Glomerular endothelial cell (primary cell): ENCODE measurements around the gene LRRC34. TPM values are rescaled to one million over a fixed set of nuclear protein-coding genes. Genes with fewer than 3 reads are reported as not detected.

Experiments used
- DNase-seq: peaks from one replicate; pipeline ENCODE4 v3.0.0-alpha.2; 2011; ENCODE audit warnings: low read depth, low spot score; ENCODE audit errors: extremely low read depth
- total RNA-seq: library from RNA; depleted of rRNA; stranded (reverse); fragments of >200 nt; gene quantifications from 2 replicates; pipeline ENCODE4 v1.2.3, GENCODE V29; 2015

Gene LRRC34
- total RNA-seq, 1 donor from 2014 or later, result 2.6 TPM

- DNase-seq, result no peak
Observed at GRCh38 chr3:169815590-169816150, 3.0 kb upstream of the LRRC34 start.

GRCh38 chr3:169813757-169814517 is 1.2 kb upstream of the LRRC34 start:
- no peak for DNase-seq

DNA sequence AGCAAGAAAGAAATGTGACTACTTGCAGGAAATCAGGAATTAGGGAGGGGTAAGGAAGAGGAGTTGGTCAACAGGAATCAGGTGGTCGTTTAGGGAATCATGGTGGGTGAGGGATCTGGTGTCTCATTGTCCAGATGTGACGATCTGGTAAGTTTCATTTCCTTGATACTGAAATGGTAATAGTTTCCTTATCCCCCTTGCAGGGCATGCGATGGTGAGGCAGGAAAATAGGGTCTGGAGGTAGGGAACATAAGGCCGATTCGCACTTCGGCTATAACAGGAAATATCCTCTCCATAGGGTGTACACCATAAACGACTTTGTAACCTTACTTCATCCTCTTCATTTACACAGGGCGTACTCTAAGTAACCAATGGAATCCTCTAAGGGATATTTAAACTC is 574 bp upstream of the LRRC34 start:
- no peak for DNase-seq

GRCh38 chr3:169811631-169812331 is 923 bp downstream of the LRRC34 start:
- no peak for DNase-seq

DNA sequence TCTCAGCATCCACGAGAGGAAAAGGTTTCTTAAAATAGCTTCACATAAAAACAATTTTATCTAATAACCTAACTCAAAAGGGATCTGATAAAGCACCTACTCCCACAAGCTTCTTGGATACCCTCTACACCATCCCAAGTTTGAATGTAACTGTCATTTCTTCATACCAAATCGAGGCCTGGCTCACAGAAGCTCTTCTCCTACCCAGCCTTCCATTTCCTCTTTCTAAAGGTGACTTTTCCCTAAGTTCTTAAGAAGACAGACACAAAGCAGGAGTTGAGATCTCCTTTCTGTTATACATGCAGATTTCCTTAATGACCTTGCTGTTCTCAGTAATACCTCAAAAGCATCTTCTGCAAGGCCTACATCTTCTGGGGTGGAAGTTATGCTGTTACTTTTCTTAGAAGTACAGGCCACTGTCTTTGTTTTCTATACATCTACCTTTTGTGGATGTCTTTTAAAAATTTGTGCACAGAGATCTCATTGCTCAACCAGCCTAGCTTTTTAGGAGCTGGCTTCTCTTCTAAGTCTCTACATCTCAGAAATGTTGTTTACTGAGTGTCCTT is 3.4 kb downstream of the LRRC34 start:
- DNase-seq, result no peak

DNA sequence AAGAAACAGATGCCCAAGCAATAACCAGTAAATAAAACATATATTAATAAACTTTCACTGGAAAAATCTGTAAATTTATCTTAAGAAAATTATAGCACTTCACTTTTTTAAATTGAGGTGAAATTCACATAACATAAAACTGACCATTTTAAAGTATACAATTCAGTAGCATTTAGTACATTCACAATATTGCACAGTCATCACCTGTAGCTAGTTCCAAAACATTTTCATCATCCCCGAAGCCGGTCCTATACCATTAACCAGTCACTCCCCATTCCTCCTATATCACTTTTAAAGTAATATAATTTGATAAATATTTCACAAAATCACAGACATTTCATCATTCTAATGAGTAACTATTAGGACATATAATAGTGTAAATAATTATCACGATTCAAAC is 8.0 kb downstream of the LRRC34 start:
- DNase-seq, result no peak

DNA sequence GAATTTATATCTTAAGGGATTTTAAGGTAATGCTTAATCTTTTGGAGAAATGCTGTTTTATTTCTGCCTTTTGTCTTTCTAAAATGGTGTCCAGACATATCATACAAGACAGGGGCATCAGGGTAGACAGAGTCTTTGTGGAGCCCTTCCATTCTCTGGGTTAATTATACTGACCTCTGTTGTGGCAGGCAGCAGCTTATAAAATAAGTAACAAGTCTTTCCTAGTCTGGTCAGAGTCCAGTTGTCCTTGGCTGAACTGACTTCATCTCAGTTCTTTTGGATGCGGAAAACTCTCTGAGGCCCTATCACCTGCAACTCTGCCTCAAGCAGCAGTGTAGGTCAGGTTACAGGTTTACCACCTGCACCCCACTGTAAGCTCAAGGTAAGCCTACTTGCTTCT is 20.3 kb downstream of the LRRC34 start:
- DNase-seq, result no peak

GRCh38 chr3:169790687-169791429 is 21.8 kb downstream of the LRRC34 start:
- DNase-seq, result no peak

- DNase-seq, result no peak
Observed at GRCh38 chr3:169790219-169790618, 22.5 kb downstream of the LRRC34 start.

DNA sequence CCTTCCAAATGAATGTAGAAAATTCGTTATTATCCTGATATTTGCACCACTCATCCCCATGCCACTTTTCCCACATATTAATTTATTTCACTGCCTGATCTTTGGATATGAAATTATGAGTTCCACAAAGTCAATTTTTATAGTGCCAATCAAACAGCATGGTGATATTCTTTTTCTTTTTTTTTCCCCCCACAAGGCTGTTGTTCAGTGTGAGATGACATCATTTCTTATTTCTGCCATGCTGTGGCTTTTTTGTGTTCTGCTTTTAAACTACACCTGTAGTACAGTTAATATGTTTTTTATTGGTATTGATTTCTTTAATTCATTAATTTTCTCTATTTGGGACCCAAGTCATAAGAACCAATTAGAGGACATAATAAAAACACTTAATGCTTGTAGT is 24.9 kb downstream of the LRRC34 start:
- no peak for DNase-seq

GRCh38 chr3:169787120-169787519 is 25.6 kb downstream of the LRRC34 start:
- DNase-seq, result no peak

DNA sequence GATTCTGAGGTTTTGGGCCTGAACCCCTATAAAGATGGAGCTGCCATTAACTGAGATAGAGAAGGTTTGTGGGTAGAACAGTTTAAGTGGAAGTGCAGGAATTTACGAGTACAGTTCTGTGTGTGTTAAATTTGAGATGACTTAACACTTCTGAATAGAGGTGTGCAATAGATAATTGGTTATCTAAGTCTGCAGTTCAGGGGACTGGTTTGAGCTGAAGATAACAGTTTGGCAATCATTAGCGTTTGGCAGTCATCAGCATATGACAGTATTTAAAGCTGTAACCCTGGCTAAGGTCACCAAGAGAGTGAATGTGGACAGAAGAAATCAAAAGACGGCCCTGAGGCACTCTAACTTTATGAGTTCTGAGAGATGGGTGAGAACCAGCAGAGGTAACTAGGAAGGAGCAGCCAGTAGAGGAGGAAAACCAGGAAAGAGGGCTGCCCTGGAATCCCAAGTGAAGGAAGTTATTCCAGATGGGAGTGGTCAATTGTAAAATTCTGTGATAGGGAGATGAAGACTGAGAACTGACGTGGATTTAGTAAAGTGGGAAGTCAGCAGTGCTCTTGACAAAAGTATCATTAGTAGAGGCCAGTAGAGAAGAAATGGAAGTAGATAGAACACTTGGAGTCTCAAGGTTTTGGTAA is 31.4 kb downstream of the LRRC34 start:
- DNase-seq, result no peak

DNA sequence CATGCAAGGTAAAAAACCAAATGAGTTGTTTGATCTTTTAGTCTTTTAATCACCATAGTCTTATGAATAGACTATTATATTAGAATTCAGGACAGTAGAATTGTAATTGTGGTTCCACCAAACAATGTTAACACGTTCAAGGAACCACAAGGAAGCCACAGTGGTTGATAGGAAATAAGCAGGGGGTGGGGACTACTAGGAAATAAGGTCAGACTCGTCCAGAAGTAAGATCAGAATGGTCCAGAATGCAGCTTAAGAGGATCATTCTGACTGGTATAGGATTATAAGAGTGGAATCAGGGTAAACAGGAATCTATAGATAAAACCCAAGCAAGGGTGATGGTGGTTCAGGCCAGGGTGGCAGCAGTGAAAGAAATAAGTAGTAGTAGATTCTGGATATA is 32.0 kb downstream of the LRRC34 start:
- no peak for DNase-seq

DNA sequence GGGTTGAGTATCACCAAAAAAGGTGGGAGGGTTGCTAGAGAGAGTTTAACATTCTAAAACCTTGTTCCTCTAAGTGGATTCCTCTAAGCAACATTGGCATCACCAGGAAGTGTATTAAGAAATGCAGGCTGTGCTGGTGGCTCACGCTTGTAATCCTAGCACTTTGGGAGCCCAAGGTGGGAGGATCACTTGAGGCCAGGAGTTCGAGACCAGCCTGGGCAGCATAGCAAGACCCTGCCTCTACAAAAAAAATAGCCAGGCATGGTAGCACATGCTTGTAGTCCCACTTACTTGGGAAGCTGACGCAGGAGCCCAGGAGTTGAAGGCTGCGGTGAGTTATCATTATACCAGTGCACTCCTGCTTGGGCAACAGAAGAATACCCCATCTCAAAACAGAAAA is 34.9 kb downstream of the LRRC34 start:
- no peak for DNase-seq

GRCh38 chr3:169774186-169774585 is 38.5 kb downstream of the LRRC34 start:
- no peak for DNase-seq

DNA sequence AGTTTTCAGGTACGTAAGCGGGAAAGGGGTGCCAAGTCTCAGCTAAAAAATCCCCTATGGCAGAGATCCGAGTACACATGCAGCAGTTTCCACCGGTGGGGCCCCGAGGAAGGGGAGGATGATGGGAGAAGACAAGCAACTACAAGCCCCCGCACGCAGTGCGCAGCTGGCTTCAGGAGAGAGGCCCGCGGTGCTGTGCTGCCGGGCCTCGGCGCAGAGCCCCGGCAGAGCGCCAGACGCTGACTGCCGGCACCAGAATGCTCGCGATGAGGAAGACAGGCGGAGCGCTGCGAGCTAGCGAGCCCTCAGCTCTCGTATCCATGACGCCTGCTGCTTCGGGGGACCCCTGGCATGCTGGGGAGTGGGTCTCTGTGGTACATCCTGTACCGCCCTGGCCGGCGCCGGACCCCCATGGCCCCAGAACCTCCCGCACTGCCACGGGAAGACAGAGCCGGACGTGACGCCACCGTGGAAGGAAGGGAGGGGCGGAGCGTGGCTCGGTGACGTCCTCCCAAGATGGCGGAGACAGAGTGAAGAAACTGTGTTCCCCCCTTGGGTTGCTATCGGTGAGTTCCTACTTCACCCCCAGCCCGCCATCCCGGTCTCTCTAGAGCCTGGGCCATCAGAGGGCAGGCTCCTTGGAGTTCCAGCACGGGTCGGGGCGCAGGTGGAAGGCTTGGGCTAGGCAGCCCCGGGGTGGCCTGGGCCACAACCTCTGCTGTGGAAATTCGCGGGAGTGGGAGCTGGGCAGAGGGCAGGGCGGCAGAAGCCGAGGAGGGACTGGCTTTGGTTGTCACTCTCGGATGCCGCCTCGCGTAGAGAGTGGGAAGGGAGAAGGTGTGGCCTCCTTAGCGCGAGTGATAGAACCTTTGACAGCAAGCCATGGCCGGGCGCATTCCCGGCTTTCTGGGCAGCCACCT is 39.5 kb downstream of the LRRC34 start, which contains the start of gene MYNN:
Gene MYNN, plus strand, starts transcription at position 500 of the 920 bp plus-strand sequence. CDS start 900 bp downstream, outside the sequence.
- DNase-seq, result peak; percentile 56

GRCh38 chr3:169772305-169772896 is 40.3 kb downstream of the LRRC34 start:
- DNase-seq, result peak; percentile 67

DNA sequence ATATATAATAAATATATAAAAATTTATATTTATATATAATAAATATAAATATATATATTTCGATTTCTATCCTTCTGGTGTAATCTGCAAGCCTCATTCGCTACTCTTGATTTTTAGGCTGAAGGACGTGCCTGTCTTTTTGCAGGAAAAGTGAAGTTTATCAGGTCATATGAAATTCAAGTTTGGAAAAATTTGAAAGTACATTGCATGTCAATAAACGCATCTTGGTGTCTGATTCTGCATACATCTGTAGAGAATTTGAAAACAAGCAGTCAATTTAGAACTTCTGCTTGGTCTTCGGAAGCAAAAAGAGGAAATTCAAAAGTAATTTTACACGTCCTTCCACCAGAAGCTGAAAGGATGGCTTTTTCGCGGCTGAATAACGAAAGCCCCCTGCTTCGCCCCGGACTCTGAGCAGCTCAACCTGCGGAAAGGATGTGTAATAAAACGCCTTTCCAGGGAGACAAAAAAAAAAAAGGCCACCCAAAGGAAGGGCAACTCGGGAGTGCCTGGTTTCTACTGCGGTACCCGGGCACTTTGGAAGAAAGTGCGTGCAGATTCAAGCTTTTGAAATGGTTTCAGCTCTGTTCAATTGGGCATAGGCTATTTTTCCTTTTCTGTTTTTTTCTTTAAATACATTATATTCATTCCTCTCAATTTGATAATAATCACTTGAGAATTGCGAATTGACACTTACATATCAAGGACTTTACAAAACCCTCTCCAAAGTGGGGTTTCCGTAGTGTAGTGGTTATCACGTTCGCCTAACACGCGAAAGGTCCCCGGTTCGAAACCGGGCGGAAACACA is 41.0 kb downstream of the LRRC34 start:
- peak; percentile 85 for DNase-seq
